GM12891 (cell line): Measurements from ENCODE around the gene SCD5.

Source experiments
- PAX5 ChIP-seq: IDR thresholded peaks from 2 replicates; pipeline ENCODE4 v1.6.1; 2011; ENCODE audit warnings: low read length, moderate library complexity, mild to moderate bottlenecking; ENCODE audit not compliant: insufficient read depth, severe bottlenecking
- POLR2A ChIP-seq: IDR thresholded peaks from 2 replicates; pipeline ENCODE4 v1.6.1; 2011; ENCODE audit warnings: low read depth, low read length, control low read depth
- POLR2AphosphoS5 ChIP-seq: IDR thresholded peaks from 2 replicates; pipeline ENCODE4 v1.6.1; 2011; ENCODE audit warnings: low read depth, low read length, control low read depth
- POU2F2 ChIP-seq: IDR thresholded peaks from 2 replicates; pipeline ENCODE4 v1.6.1; 2011; ENCODE audit warnings: low read depth, mild to moderate bottlenecking, control low read depth, low read length, moderate library complexity
- SPI1 ChIP-seq: IDR thresholded peaks from 2 replicates; pipeline ENCODE4 v1.6.1; 2011; ENCODE audit warnings: low read depth, low read length, control low read depth
- TAF1 ChIP-seq: IDR thresholded peaks from 2 replicates; pipeline ENCODE4 v1.6.1; 2011; ENCODE audit warnings: low read depth, low read length, control low read depth

DNA sequence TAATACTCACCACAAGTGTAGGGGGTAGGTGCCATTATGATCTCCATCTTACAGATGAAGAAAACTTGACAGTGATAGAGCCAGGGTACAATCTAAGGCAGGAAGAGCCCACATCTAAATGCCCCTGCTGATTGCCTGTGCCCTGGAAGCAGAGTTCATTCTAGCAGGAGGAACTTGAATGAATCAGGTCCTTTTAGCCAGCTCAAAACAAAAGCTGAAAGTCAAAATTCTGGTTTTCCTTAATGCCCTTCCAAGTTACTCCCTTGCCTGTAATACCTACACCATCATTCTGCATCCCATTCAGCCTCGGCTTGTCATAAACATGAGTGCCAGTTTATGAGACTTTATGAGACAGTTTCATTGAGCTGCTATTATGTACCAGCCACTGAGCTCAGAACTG, 89.6 kb downstream of the SCD5 start:
- no peak for TF ChIP-seq POLR2AphosphoS5
- TF ChIP-seq POLR2A: no peak
- TF ChIP-seq TAF1: no peak
- no peak for TF ChIP-seq SPI1
- no peak for TF ChIP-seq PAX5
- no peak for TF ChIP-seq POU2F2
